ENCODE data around the gene CCL7.

The CCL7 gene

DNA sequence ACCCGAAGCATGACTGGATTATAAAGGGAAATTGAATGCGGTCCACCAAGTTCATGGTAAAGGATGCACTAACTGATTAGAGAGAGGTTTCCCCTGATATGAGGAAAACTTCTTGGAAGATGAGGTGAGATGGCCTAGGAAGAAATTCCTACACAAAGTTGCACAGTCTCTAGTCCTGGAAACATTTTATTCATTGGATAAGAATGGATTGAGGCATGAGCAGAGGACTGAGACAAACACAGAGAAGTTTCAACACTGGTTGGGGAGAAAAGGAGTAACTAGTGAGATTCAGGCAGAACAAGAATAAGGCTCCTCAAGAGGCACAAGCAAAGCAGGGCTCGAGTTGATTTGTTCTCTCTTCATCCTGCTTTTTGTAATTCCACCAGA is 16.9 kb upstream of the CCL7 start:
- TF ChIP-seq SIN3A (IDR thresholded peaks at IDR 0.05; ENCODE audit: borderline replicate concordance, insufficient read depth, low read length): no peak
- no peak for TF ChIP-seq TAF1 (IDR thresholded peaks at IDR 0.05; ENCODE audit: borderline replicate concordance, insufficient read depth, low read length)
- no peak for TF ChIP-seq FOXP2 (optimal IDR thresholded peaks at IDR 0.05; ENCODE audit: borderline replicate concordance, extremely low read depth, extremely low read length, insufficient read depth)

DNA sequence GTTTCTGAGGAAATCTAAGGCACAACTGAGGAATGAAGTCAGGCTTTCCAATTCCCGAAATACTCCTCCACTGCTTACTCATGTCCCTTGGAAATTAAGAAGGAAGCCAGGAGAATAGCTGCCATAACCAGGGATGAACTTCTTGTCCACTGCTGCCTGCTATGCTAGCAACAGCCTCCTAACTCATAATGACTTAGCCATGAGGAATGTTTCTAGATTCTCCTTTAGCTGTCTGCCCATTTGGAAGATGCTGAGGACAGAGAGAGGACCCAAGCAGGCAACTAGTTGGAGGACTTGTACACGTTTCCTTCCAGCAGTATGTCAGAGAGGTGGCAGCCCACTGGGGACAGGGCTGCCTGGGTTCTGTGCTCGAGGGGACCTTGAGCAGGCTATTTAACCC is 15.9 kb upstream of the CCL7 start:
- TF ChIP-seq TAF1 (IDR thresholded peaks at IDR 0.05; ENCODE audit: borderline replicate concordance, insufficient read depth, low read length) (no peak), FOXP2 (optimal IDR thresholded peaks at IDR 0.05; ENCODE audit: borderline replicate concordance, extremely low read depth, extremely low read length, insufficient read depth) (no peak), POLR2AphosphoS5 (IDR thresholded peaks at IDR 0.05; ENCODE audit: low read depth, low read length) (no peak), SIN3A (IDR thresholded peaks at IDR 0.05; ENCODE audit: borderline replicate concordance, insufficient read depth, low read length) (no peak)
- TF ChIP-seq, protein P1, sequence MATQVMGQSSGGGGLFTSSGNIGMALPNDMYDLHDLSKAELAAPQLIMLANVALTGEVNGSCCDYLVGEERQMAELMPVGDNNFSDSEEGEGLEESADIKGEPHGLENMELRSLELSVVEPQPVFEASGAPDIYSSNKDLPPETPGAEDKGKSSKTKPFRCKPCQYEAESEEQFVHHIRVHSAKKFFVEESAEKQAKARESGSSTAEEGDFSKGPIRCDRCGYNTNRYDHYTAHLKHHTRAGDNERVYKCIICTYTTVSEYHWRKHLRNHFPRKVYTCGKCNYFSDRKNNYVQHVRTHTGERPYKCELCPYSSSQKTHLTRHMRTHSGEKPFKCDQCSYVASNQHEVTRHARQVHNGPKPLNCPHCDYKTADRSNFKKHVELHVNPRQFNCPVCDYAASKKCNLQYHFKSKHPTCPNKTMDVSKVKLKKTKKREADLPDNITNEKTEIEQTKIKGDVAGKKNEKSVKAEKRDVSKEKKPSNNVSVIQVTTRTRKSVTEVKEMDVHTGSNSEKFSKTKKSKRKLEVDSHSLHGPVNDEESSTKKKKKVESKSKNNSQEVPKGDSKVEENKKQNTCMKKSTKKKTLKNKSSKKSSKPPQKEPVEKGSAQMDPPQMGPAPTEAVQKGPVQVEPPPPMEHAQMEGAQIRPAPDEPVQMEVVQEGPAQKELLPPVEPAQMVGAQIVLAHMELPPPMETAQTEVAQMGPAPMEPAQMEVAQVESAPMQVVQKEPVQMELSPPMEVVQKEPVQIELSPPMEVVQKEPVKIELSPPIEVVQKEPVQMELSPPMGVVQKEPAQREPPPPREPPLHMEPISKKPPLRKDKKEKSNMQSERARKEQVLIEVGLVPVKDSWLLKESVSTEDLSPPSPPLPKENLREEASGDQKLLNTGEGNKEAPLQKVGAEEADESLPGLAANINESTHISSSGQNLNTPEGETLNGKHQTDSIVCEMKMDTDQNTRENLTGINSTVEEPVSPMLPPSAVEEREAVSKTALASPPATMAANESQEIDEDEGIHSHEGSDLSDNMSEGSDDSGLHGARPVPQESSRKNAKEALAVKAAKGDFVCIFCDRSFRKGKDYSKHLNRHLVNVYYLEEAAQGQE (IDR thresholded peaks at IDR 0.05; ENCODE audit: insufficient read depth in 1 of 2, low read depth in 2 of 2, low read length in 2 of 2): no peak

DNA sequence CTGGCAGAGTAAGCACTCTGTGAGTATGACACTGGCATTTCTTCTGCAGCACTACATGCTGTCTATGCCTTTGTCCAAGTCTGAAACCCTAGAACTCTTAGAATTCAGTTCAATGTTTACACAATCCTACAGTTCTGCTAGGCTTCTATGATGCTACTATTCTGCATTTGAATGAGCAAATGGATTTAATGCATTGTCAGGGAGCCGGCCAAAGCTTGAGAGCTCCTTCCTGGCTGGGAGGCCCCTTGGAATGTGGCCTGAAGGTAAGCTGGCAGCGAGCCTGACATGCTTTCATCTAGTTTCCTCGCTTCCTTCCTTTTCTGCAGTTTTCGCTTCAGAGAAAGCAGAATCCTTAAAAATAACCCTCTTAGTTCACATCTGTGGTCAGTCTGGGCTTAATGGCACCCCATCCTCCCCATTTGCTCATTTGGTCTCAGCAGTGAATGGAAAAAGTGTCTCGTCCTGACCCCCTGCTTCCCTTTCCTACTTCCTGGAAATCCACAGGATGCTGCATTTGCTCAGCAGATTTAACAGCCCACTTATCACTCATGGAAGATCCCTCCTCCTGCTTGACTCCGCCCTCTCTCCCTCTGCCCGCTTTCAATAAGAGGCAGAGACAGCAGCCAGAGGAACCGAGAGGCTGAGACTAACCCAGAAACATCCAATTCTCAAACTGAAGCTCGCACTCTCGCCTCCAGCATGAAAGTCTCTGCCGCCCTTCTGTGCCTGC is 15.2 kb upstream of the CCL7 start, which contains the start of gene CCL2:
Gene CCL2 (plus strand): TSS at position 635 of the 730 bp plus-strand sequence. CDS start 65 bp downstream, at position 700.
- TF ChIP-seq, protein P1 (IDR thresholded peaks at IDR 0.05; ENCODE audit: insufficient read depth in 1 of 2, low read depth in 2 of 2, low read length in 2 of 2): no peak
- 0 out of 2 replicates have a peak, but pooled peaks have one; percentile 36 for TF ChIP-seq POLR2AphosphoS5 (IDR thresholded peaks at IDR 0.05; ENCODE audit: low read depth, low read length)
- TF ChIP-seq FOXP2 (optimal IDR thresholded peaks at IDR 0.05; ENCODE audit: borderline replicate concordance, extremely low read depth, extremely low read length, insufficient read depth): peak; percentile 44
- TF ChIP-seq SIN3A (IDR thresholded peaks at IDR 0.05; ENCODE audit: borderline replicate concordance, insufficient read depth, low read length): no peak
- TF ChIP-seq TAF1 (IDR thresholded peaks at IDR 0.05; ENCODE audit: borderline replicate concordance, insufficient read depth, low read length): no peak

DNA sequence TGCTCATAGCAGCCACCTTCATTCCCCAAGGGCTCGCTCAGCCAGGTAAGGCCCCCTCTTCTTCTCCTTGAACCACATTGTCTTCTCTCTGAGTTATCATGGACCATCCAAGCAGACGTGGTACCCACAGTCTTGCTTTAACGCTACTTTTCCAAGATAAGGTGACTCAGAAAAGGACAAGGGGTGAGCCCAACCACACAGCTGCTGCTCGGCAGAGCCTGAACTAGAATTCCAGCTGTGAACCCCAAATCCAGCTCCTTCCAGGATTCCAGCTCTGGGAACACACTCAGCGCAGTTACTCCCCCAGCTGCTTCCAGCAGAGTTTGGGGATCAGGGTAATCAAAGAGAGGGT is 14.7 kb upstream of the CCL7 start:
- TF ChIP-seq, protein P1 (IDR thresholded peaks at IDR 0.05; ENCODE audit: insufficient read depth in 1 of 2, low read depth in 2 of 2, low read length in 2 of 2): no peak
- TF ChIP-seq TAF1 (IDR thresholded peaks at IDR 0.05; ENCODE audit: borderline replicate concordance, insufficient read depth, low read length) (no peak), FOXP2 (optimal IDR thresholded peaks at IDR 0.05; ENCODE audit: borderline replicate concordance, extremely low read depth, extremely low read length, insufficient read depth) (no peak), POLR2AphosphoS5 (IDR thresholded peaks at IDR 0.05; ENCODE audit: low read depth, low read length) (no peak), SIN3A (IDR thresholded peaks at IDR 0.05; ENCODE audit: borderline replicate concordance, insufficient read depth, low read length) (no peak)

DNA sequence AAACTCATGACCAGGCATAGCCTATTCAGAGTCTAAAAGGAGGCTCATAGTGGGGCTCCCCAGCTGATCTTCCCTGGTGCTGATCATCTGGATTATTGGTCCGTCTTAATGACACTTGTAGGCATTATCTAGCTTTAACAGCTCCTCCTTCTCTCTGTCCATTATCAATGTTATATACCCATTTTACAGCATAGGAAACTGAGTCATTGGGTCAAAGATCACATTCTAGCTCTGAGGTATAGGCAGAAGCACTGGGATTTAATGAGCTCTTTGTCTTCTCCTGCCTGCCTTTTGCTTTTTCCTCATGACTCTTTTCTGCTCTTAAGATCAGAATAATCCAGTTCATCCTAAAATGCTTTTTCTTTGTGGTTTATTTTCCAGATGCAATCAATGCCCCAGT is 14.2 kb upstream of the CCL7 start:
- TF ChIP-seq TAF1 (IDR thresholded peaks at IDR 0.05; ENCODE audit: borderline replicate concordance, insufficient read depth, low read length) (no peak), SIN3A (IDR thresholded peaks at IDR 0.05; ENCODE audit: borderline replicate concordance, insufficient read depth, low read length) (no peak), FOXP2 (optimal IDR thresholded peaks at IDR 0.05; ENCODE audit: borderline replicate concordance, extremely low read depth, extremely low read length, insufficient read depth) (no peak), POLR2AphosphoS5 (IDR thresholded peaks at IDR 0.05; ENCODE audit: low read depth, low read length) (no peak)
- TF ChIP-seq, protein P1 (IDR thresholded peaks at IDR 0.05; ENCODE audit: insufficient read depth in 1 of 2, low read depth in 2 of 2, low read length in 2 of 2): no peak
